Spleen (tissue), 7 donors: ENCODE results near the gene PHYH.
"Not testable (repeated sequence)": the region's sequence is repeated elsewhere in the genome, so short reads cannot be mapped to it uniquely, and the experiment has no call there.

Experiments
- CTCF ChIP-seq, 11 experiments: fragments of 200-600 bp in 7 of 11; fragments of 450-650 bp in 4 of 11; sonication (generic) in 4 of 11; IDR thresholded peaks in 8 of 11; conservative IDR thresholded peaks in 3 of 11; 1 replicate in 7 of 11; 2 replicates in 4 of 11; pipeline versions ENCODE4 v1.4.0 to v1.8.0; 2016 to 2021; ENCODE audit warnings: antibody characterized with exemption in 11 of 11, inconsistent platforms in 4 of 11, mild to moderate bottlenecking in 1 of 11
- POLR2A ChIP-seq, 3 donors: fragments of 450-650 bp; IDR thresholded peaks; one replicate each; pipeline ENCODE4 v1.5.1; 2017; ENCODE audit warnings: antibody characterized with exemption in 3 of 3, mild to moderate bottlenecking in 1 of 3
- donor health status: DM: no; HTN: no; CAD: no; lungs with moderate emphysema.
- donor health status: DM: no; HTN: no; CAD: no.
- donor health status: DM: no; HTN: no; CAD: no.

- TF ChIP-seq POLR2A (IDR thresholded peaks at IDR 0.05); CTCF (IDR thresholded peaks at IDR 0.05 in 8 of 11, conservative IDR thresholded peaks at IDR 0.05 in 3 of 11): not testable (repeated sequence)
Measured at GRCh38 chr10:13330980-13331379, 31.1 kb upstream of the PHYH start.
